OCI-LY7 (cell line): ENCODE results near the gene FRG2. TPM values are rescaled to one million over a fixed set of nuclear protein-coding genes. Genes with fewer than 3 reads are reported as not detected.

Experiments
- BruUV-seq: library from RNA; stranded (reverse); fragments of 400-500 nt; replicated peaks from 2 replicates; lab custom pipeline; 2021; lab: Mats Ljungman, UMichigan
- CTCF ChIA-PET: fragments of 300-600 bp; sonication (Branson Sonifier 250); formaldehyde crosslinking; loops from one replicate; lab custom pipeline; 2022; ENCODE audit warnings: antibody characterized with exemption; ENCODE audit not compliant: unreplicated experiment; lab: Charles Lee
- POLR2A ChIA-PET: fragments of 300-600 bp; sonication (Branson Sonifier 250); formaldehyde crosslinking; loops from one replicate; lab custom pipeline; 2022; ENCODE audit warnings: antibody characterized with exemption; lab: Charles Lee
- DNase-seq: peaks from one replicate; pipeline ENCODE4 v3.0.0-alpha.2; 2015; ENCODE audit warnings: low spot score
- H2AFZ ChIP-seq: fragments of 200-600 bp; sonication (generic), shearing (Covaris generic); 2 replicates; pipeline ENCODE4 v1.6.1; 2014; ENCODE audit warnings: mild to moderate bottlenecking, antibody characterized with exemption, low read length, moderate library complexity
- H3K27ac ChIP-seq: fragments of 200-600 bp; sonication (generic); 2 replicates; pipeline ENCODE4 v1.5.1; 2014; ENCODE audit warnings: mixed run types, low read depth, mild to moderate bottlenecking, moderate library complexity, low read length, inconsistent platforms; ENCODE audit not compliant: poor library complexity, severe bottlenecking
- H3K36me3 ChIP-seq: fragments of 200-600 bp; sonication (generic); 2 replicates; pipeline ENCODE4 v1.6.1; 2014; ENCODE audit warnings: mild to moderate bottlenecking, antibody characterized with exemption, low read length, moderate library complexity, mixed read lengths; ENCODE audit not compliant: insufficient read depth
- H3K4me1 ChIP-seq: fragments of 200-600 bp; sonication (generic); 2 replicates; pipeline ENCODE4 v1.5.1; 2014; ENCODE audit warnings: mild to moderate bottlenecking, low read length; ENCODE audit not compliant: insufficient read depth, poor library complexity, severe bottlenecking
- H3K4me2 ChIP-seq: fragments of 200-600 bp; sonication (generic); 2 replicates; pipeline ENCODE4 v1.6.1; 2014; ENCODE audit warnings: mild to moderate bottlenecking, low read length
- H3K4me3 ChIP-seq: fragments of 200-600 bp; sonication (generic); 2 replicates; pipeline ENCODE4 v1.5.1; 2014; ENCODE audit warnings: mild to moderate bottlenecking, low read depth, low read length; ENCODE audit not compliant: poor library complexity, severe bottlenecking
- H3K79me2 ChIP-seq: fragments of 200-600 bp; sonication (generic); 2 replicates; pipeline ENCODE4 v1.6.1; 2016; ENCODE audit warnings: low read depth, mild to moderate bottlenecking, low read length, moderate library complexity, mixed read lengths; ENCODE audit not compliant: insufficient read depth
- H3K9me2 ChIP-seq: fragments of 200-600 bp; sonication (generic); 2 replicates; pipeline ENCODE4 v1.6.1; 2016; ENCODE audit warnings: mild to moderate bottlenecking, low read length, mixed read lengths; ENCODE audit not compliant: insufficient read depth
- H3K9me3 ChIP-seq: fragments of 200-600 bp; sonication (generic); 2 replicates; pipeline ENCODE4 v1.6.1; 2014; ENCODE audit warnings: mild to moderate bottlenecking, mixed run types, low read length, mixed read lengths
- H4K20me1 ChIP-seq: fragments of 200-600 bp; sonication (generic); 2 replicates; pipeline ENCODE4 v1.6.1; 2014; ENCODE audit warnings: mild to moderate bottlenecking, antibody characterized with exemption, low read length, moderate library complexity, mixed read lengths; ENCODE audit not compliant: insufficient read depth
- CTCF ChIP-seq: fragments of 200-600 bp; sonication (generic); conservative IDR thresholded peaks from 2 replicates; pipeline ENCODE4 v1.5.1; 2014; ENCODE audit warnings: mild to moderate bottlenecking, antibody characterized with exemption, low read length, moderate library complexity, mixed read lengths
- EZH2phosphoT487 ChIP-seq: fragments of 200-600 bp; sonication (generic); IDR thresholded peaks from 2 replicates; pipeline ENCODE4 v1.6.1; 2018; ENCODE audit warnings: low read depth, borderline replicate concordance, mild to moderate bottlenecking, mixed run types, antibody characterized with exemption, low read length, moderate library complexity, mixed read lengths
- intact Hi-C: fragments of 100-400 bp; cut with micrococcal nuclease; formaldehyde crosslinking; loops from one replicate; pipeline ENCODE4 v1.10.0; 2022; ENCODE audit not compliant: unreplicated experiment
- total RNA-seq, 2 experiments: library from RNA; depleted of rRNA in 1 of 2; stranded (reverse); fragments of >200 nt in 1 of 2; shearing (Covaris generic) in 1 of 2; gene quantifications; 2 replicates each; pipeline ENCODE4 v1.2.3, GENCODE V29; 2014 to 2022

FRG2 gene
- total RNA-seq, 2 experiments from 2014 or later: not detected

- CTCF ChIA-PET: no interaction called here
- Histone ChIP-seq H3K4me2 (no peak overlapping the region), H3K4me3 (no peak overlapping the region), H2AFZ (no peak overlapping the region), H3K4me1 (no peaks in the 10 kb centered on the region), H3K9me2 (no peaks in the 10 kb centered on the region), H4K20me1 (no peaks in the 10 kb centered on the region), H3K9me3 (no peaks in the 10 kb centered on the region), H3K27ac (no peak overlapping the region), H3K79me2 (no peaks in the 10 kb centered on the region), H3K36me3 (no peaks in the 10 kb centered on the region)
- no peak for DNase-seq
- TF ChIP-seq EZH2phosphoT487 (no peak), CTCF (no peak)
- BruUV-seq: no TSS peak
- POLR2A ChIA-PET: no interaction called here
- intact Hi-C loops: no loop called here
These were observed 8.7 kb downstream of the FRG2 start for GRCh38 chr4:190018201-190018920.

- no peaks in the 10 kb centered on the region for H3K36me3 ChIP-seq
- no peak overlapping the region for H3K4me2 ChIP-seq
- no peak overlapping the region for H3K4me3 ChIP-seq
- ChIA-PET POLR2A (no interaction called here), CTCF (no interaction called here)
- no peak overlapping the region for H2AFZ ChIP-seq
- H3K9me2 ChIP-seq: no peaks in the 10 kb centered on the region
- no peak overlapping the region for H3K27ac ChIP-seq
- H3K9me3 ChIP-seq: no peaks in the 10 kb centered on the region
- H4K20me1 ChIP-seq: no peaks in the 10 kb centered on the region
- no peaks in the 10 kb centered on the region for H3K4me1 ChIP-seq
- intact Hi-C loops: no loop called here
- BruUV-seq: no TSS peak
- no peak for DNase-seq
- TF ChIP-seq CTCF (no peak), EZH2phosphoT487 (no peak)
- no peaks in the 10 kb centered on the region for H3K79me2 ChIP-seq
These were observed 9.5 kb downstream of the FRG2 start for GRCh38 chr4:190017357-190018200.
